HG03064 (cell line): ENCODE measurements around the gene AGAP3.

Experiments
- ATAC-seq: cut with Tn5 transposase; IDR thresholded peaks from one replicate; pipeline ENCODE4 v1.9.1; 2021; ENCODE audit warnings: low read depth; ENCODE audit not compliant: unreplicated experiment

The AGAP3 gene

DNA sequence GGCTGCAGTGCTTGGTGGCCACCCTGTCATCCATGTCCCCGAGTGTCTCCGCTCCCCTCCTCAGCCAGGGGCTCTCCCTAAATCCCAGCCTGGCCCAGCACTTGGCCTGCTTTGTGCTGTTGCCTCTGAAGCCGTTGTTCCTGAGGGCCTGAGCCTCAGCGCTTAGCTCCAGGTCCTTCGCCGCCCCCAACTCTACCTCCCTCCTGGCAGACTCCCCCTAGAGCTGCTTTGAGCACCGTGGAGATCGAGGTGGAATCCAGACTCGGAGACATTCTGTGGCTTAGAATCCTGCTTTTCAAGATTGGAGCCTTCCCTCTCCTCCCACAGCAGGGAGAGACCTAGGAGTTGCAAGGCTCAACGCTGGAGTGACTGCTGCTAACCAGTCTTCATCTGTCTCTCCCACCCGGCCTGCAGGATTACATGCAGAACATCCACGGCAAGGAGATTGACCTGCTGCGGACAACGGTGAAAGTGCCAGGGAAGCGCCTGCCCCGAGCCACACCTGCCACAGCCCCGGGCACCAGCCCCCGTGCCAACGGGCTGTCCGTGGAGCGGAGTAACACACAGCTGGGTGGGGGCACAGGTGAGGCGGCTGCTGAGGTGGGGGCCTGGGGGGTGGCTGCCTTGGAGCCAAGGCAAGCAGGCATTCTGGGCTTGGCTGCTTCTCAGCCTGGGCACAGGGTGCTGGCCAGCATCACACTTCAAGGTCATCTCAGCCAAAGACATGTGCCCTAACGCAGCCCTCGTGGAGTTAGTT lies 47.9 kb downstream of the AGAP3 start:
- ATAC-seq, result no peak

DNA sequence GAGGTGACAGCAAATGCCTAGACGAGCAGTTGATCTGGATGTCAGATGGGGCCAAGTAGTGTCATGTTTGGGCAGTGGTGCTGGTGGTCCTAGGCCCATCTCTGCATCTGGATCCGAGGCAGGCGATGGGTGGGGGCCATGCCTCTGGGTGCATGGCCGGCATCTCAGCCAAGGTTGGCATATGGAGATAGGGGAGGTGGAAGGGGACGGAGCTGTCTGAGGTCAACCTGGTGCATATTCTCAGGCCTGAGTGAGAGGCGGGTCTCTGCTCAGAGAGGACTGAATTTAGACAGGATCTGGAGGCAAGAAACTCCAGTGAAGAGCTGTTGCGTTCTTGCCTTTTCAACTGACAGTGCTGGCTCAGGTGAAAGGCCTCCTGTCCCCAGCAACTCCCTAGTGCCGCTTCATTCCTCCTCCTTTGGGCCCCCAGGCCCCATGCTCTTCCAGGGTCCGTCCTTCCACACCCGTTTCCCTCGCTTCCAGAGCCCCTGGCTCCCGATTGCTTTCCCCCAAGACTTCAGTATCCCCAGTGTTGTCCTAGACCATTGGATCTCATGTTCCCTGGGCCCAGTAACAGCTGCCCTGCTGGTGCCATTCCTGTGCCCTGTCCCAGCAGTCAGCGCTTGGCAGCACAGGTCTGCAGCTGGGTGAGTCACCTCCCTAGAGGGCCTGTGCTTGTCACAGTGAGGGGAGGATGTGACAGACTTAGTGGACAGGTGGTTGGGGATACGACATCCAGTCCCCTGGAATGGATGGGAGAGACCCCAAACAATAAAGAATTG lies 48.7 kb downstream of the AGAP3 start:
- ATAC-seq, result no peak

DNA sequence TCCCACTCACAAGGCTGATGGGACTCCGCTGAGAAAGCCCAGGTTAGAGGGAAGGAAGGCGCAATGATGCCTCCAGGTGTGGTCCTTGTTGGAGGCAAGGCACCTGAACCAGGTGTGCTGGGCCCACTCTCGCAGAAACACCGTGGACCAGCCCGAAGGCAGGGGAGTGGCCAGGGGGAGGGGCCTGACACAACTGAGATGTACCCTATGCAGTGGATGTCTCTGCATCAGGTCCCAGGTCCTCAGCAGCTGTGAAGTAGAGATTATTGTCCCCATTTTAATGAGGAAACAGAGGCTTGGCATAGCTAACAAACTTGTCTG lies 49.2 kb downstream of the AGAP3 start:
- ATAC-seq, result no peak

DNA sequence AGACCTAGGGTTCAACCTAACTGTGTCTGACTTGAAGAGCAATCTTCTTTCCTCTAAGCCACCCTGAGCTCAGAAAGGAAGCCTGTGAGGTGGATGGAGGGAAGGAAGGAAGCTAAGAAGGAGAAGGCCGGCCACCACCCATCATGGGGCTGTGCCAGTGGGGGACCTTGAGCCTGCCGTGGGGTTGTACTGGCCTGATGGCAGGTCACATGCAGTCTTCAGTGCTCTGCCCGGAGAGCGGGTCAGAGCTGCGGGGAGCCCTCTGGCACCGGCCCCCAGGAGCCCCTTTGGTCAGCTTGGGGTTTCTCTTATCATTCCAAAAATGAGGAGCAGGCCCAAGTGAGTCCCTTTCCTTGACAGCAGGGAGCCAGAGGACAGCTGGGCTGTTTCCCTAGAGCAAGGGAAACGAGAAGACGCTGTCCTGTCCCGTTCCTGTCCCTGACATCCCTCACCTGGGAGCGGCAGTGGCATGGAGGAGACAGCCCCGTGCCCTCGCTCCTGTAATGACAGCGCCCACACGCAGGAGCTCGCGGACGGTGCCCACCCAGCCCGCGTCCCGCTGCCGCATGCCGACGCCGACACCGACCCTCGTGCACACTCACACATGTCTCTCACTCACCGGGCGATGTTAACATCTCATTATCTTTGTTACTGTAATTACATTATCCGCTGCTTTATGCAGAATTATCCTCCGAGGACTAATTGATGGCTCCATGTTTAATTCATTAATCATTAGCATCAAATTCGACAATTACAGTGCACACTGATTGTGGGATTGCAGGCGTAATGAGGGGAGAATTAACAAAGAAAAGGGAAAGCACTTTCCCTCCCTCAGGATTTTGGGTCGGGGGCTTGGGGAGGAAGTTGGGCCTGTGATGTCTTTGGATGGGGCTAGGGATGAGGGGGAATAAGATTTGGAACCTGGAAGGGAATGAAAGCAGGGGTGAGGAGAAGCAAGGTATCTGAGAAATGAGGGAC lies 49.9 kb downstream of the AGAP3 start:
- no peak for ATAC-seq

DNA sequence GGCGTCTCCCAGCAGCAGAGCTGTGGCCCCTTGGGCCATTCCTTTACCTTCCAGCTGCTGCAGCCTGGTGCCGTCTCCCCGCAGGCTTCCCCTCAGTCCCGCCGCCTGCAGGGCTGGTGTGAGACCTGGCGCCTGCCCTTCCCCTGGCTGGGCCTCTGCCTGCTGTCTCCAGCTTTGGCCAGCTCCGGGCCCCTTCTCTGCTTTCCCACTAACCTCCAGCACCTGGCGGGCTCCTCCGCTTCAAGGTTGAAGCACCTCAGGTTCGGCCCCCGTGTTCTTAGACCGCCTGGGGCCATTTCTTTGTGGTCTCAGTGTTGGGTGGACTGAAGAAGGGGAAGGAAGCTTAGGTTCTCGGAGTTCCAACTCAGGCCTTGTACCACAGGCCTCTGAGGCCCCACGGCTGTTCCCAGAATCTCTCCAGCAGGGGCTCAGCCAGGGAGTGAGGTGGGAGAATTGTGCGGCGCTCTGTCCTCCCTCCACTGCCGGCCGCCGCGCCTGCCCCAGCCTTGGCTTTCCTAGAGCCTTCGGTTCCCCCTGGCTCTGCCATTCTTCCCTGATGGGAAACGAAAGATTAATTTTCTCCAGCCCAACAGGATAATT lies 50.9 kb downstream of the AGAP3 start:
- ATAC-seq, result no peak

DNA sequence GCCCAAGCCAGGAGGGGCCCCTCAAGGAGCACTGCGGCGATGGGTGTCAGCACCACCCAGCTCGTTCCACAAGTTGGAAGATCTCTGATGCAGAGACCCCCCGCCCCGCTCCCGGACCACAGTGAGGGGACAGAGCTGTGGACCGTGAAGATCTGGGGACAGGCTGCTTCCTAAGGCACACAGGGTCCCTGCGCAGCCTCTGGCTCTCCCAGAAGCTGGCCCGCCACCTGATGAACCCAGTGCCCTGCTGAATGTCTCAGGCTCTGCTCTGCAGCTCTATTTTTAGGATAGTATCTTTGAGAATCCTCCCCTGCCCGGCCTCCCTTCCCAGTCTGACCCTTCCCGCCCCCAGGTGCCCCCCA lies 51.5 kb downstream of the AGAP3 start:
- no peak for ATAC-seq

DNA sequence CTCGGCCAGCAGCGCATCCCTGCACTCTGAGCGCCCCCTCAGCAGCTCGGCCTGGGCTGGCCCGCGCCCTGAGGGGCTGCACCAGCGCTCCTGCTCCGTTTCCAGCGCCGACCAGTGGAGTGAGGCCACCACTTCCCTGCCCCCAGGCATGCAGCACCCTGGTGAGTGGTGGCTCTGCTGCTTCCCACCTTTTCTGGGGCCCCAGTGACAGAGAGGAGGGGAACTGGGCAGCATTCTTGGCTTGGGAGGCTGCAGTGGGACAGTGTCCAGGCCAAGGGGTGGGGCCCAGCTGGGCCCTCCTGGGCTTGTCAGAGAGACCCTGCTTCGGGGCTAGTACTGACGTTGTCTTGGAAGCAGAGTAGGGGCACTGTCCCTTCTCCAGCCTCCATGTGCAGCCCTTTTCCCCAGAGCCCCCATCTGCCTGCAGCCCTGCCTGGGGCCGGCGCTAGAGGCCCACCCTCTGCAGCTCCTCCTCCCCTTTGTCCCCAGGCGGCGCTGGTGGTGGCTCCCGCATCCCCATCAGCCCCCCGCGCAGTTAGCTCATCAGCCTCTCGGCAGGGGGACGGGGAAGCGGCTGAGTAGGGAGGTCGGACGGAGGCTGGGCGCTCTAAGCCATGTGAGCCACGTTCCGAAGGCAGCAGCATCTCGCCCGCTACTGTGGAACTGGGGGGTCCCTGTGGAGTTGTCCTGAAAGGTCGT lies 52.0 kb downstream of the AGAP3 start:
- no peak for ATAC-seq

DNA sequence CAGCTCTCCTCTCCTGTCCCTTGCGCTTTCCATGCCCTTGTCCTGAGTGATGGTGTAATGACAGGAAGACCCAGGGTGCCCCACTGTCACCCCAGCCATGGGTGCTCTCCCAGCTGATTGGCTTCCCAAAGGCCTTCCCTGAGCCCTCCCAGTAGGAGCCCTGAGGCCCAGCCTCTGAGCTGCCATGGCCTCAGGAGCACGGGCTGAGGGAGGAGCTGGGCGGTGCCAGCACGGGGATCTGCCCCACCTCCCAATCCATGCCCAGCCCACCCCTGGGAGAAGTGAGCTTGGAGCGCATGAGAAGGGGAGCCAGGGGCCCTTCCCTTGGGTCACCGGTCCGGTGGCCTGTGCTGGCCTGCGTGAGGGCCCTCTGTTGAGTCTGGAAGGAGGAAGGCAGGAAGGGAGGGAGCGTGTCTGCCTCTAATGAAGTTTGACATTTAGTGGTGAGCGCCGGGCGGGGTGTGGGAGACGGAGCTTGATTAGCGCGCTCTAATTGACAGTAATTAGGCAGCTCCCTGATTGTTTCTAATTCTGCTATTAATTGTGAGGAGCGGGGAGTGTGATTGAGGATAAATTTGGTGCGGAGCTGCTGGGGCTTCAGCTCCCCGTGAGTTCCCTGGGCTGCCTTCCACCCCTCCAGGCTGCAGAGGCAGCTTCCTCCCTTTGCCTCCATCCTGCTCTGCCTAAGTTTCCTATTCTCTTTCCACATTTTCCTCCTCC lies 53.0 kb downstream of the AGAP3 start:
- ATAC-seq, result no peak

DNA sequence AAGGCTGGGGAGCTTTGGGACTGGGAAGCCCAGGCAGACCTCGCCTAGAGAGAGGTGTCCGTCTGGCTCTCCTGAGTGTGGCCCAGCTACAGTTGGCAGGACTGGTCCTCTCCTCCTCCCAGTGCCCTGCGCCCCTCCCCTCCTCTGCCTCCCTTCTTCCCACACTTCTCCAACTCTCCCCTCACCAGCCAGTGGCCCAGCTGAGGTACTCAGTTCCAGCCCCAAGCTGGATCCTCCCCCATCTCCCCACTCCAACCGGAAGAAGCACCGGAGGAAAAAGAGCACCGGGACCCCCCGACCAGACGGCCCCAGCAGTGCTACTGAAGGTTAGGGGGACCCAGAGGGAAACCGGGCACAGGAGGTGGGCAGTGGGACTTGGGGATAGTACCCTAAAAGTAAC lies 53.5 kb downstream of the AGAP3 start:
- no peak for ATAC-seq

DNA sequence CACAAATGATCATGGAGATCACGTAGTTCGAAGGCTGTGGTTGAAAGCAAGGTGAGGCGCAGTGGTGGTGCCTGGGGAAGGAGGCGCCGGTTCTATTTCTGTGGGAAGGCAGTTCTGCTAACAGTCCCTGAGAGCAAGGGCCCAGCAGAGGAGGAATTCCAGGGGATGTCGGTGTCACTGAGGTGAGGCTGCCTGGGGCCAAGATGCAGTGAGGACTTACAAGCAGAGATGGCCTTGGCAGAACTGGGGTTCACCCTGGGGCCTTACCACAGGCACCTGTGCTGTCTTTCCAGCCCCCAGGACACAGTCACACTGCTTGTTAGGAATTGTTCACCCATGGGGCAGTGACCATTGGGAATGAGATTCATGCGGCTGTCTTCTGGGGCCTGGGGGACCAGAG lies 54.6 kb downstream of the AGAP3 start:
- no peak for ATAC-seq

DNA sequence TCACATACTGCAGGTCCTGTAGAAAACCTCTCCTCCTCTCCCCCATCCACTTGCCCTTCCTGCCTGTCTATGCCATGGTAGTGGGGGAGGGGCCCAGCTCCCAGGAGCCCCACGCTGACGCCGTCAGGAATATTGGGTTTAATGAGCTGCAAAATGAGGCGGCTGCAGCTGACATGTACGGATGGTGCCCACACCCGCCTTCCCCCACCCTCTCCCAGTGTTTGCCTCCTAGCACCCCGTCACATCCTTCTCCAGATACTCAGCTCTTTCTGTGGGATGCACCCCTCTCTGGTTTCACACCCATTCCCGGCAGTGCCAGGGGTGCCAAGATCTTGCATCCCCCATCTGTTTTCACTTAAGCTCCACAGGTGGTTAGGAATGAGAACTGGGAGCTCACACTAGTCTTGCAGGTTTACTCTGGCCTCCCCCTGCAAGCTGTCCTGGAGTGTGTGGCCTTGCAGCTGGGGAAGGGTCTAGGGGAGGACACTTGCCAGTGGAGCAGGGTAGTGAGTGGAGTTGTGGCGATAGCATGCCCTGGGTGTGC lies 55.1 kb downstream of the AGAP3 start:
- ATAC-seq, result no peak

DNA sequence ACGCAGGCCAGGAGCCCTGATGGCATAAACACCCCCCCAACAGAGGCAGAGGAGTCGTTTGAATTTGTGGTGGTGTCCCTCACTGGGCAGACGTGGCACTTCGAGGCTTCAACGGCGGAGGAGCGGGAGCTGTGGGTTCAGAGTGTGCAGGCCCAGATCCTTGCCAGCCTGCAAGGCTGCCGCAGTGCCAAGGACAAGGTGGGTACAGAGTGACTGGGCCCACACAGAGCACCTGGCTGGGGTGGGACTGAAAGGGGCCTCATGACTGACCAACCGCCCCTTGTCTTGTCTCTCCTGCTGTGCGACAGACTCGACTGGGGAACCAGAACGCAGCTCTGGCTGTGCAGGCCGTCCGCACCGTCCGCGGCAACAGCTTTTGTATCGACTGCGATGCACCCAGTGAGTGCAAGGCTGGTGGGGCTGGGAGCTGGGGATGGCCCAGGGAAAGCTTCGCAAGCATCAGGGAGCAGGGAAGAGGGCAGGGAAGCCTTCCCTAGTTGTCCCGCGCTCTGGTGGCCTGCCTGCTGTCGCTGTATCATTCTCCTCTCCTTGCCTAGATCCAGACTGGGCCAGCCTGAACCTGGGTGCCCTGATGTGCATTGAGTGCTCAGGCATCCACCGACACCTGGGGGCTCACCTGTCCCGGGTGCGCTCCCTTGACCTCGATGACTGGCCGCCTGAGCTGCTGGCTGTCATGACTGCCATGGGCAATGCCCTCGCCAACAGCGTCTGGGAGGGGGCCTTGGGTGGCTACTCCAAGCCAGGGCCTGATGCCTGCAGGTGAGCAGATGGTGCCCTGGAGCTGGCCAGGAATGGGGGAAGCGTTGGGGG lies 55.8 kb downstream of the AGAP3 start:
- ATAC-seq, result no peak

DNA sequence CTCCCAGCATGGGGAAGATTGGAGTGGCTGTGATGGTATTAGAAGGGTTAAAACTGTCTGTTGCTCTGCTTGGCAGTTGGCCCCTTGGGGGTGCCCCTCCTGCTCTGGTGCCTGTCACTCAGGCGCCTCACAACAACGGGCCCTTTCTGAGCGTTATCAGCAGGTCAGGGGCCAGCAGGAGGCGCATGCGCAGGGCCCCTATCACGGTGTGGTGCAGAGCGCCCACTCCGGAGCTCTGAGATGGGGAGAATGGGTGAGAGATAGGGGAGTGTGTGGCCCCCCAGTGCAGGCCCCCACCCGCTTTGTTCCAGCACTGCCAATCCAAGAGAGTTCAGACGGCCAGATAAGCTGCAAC lies 56.4 kb downstream of the AGAP3 start:
- ATAC-seq, result no peak

DNA sequence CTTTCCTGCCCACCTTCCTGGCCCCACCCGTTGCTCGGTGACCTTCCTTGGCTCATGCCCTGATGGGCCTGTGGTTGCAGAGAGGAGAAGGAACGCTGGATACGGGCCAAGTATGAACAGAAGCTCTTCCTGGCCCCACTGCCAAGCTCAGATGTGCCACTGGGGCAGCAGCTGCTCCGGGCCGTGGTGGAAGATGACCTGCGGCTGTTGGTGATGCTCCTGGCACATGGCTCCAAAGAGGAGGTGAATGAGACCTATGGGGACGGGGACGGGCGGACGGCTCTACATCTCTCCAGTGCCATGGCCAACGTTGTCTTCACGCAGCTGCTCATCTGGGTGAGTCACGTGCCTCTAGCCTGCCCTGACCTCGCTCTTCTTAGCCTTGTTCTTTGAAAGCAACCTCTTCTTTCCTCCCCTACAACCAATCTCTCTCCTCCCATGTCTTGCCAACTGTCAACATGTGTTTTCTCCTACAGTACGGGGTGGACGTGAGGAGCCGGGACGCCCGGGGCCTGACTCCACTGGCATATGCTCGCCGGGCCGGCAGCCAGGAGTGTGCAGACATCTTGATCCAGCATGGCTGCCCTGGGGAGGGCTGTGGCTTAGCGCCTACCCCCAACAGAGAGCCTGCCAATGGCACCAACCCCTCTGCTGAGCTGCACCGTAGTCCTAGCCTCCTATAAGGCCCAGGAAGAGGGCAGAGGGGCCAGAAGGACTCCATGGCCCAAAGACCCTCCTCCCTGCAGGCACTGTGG lies 57.2 kb downstream of the AGAP3 start:
- ATAC-seq, result no peak

DNA sequence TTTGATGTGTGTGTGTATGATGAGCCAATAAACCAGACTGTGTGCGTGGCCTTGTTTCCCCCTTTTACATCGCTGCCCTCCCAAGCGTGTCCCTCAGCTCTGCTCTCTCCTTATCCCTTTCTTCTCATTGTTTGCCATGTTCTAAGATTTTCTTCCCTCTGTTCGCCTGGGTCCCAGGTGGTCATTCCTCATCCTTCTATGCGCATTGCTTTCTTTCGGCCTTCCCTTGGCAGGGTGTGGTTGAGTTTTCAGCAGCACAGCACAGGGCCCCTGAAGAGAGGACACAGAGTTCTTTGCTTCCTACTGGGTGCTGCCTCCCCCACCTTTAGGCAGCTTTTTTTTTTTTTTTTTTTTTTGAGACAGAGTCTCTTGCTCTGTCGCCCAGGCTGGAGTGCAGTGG lies 58.1 kb downstream of the AGAP3 start:
- ATAC-seq, result no peak

DNA sequence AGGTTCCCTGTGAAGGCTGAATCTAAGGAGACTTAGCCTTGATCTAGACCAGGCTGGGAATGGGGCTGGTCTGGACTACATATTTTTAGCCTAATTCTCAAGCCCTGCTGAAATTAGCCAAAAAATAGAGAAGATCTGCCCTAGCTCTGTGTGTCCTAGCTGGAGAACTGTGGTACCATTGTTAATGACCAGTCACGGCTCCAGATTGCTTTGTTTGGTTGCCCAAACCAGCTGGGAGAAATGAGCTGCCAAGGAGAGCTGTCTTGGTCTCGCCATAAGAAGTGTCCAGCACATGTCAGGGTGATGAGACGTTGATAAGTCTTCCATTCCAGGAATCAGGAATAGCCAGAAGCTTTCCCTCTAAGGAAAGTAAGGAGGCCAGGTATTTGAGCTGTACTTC lies 60.5 kb downstream of the AGAP3 start:
- ATAC-seq, result no peak

DNA sequence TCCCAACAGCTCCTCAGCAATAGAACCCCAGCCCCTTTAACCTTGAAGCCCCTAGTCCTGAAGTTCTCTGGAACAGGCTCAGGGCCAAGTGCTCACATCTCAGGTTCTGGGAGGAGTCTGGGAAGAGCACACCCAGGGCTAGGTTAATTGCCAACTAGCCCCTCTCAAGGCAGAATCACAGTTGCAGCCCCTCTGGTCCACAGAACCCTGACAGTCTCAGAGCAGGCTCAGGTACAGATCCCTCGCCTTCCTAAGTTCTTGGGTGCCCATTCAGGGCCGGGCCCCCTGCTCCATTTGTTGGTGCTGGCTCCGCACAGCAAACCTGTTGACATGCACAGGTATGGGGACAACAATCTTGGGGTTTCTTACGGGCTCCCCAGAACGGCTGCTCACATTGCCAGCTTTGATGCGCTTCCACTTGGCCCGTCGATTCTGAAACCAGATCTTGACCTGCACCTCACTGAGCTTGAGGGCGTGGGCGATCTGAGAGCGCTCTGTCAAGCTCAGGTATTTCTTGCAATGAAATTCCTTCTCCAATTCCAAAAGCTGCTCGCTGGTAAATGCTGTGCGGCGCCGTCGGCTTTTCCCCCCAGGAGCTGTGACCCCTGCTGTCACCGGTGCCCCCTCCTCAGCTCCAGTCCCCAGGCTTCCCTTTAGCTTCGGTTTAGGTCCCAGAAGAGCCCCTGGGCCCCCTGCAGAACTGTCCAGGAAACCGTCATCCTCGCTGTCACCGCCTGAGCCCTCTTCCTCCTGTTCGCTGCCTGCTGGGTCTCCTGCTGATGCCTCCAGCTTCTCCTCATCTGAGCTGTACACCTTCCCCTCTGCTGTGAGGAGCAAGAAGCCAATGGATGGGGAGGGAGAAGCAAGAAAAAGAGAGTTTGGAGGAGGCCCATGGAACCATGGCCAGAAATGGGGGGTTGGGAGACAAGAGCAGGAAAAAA lies 62.3 kb downstream of the AGAP3 start:
- ATAC-seq, result no peak
